ENCODE measurements around the gene DCLK3. TPM values are rescaled to one million over a fixed set of nuclear protein-coding genes. Genes with fewer than 3 reads are reported as not detected.

The DCLK3 gene
- total RNA-seq, 1 experiment from 2014 or later: not detected

- H3K4me1 Mint-ChIP-seq (ENCODE audit: low read depth, unreplicated experiment): no peaks in the 10 kb centered on the region
- intact Hi-C loops (cut with micrococcal nuclease; ENCODE audit: unreplicated experiment): no loop called here
- no peak for DNase-seq
- peaks cover 69% of the 10 kb centered on the region for H3K27me3 Mint-ChIP-seq (ENCODE audit: unreplicated experiment)
- H3K27ac Mint-ChIP-seq (ENCODE audit: unreplicated experiment): no peak overlapping the region
- no peak overlapping the region for H3K4me3 Mint-ChIP-seq (ENCODE audit: low read depth, unreplicated experiment)
- CTCF ChIA-PET: no interaction called here
- H3K9me3 Mint-ChIP-seq (ENCODE audit: low read depth, unreplicated experiment): no peaks in the 10 kb centered on the region
- no TSS peak for BruUV-seq (replicated peaks)
- TF ChIP-seq CTCF (IDR thresholded peaks at IDR 0.05; ENCODE audit: unreplicated experiment): no peak
- H3K36me3 Mint-ChIP-seq (ENCODE audit: insufficient read depth, unreplicated experiment): no peaks in the 10 kb centered on the region
Observed at GRCh38 chr3:36750737-36751136, 13.6 kb downstream of the DCLK3 start.

- Mint-ChIP-seq H3K27ac (ENCODE audit: unreplicated experiment) (no peak overlapping the region), H3K4me1 (ENCODE audit: low read depth, unreplicated experiment) (no peaks in the 10 kb centered on the region), H3K27me3 (ENCODE audit: unreplicated experiment) (peaks cover 73% of the 10 kb centered on the region), H3K4me3 (ENCODE audit: low read depth, unreplicated experiment) (no peak overlapping the region), H3K36me3 (ENCODE audit: insufficient read depth, unreplicated experiment) (no peaks in the 10 kb centered on the region), H3K9me3 (ENCODE audit: low read depth, unreplicated experiment) (no peaks in the 10 kb centered on the region)
- TF ChIP-seq CTCF (IDR thresholded peaks at IDR 0.05; ENCODE audit: unreplicated experiment): no peak
- intact Hi-C loops (cut with micrococcal nuclease; ENCODE audit: unreplicated experiment): no loop called here
- CTCF ChIA-PET: no interaction called here
- BruUV-seq (replicated peaks): no TSS peak
- no peak for DNase-seq
Observed at GRCh38 chr3:36744763-36745162, 19.6 kb downstream of the DCLK3 start.

- TF ChIP-seq CTCF (IDR thresholded peaks at IDR 0.05; ENCODE audit: unreplicated experiment): no peak
- Mint-ChIP-seq H3K27ac (ENCODE audit: unreplicated experiment) (no peak overlapping the region), H3K27me3 (ENCODE audit: unreplicated experiment) (peaks cover 64% of the 10 kb centered on the region), H3K4me1 (ENCODE audit: low read depth, unreplicated experiment) (no peaks in the 10 kb centered on the region), H3K9me3 (ENCODE audit: low read depth, unreplicated experiment) (no peaks in the 10 kb centered on the region), H3K36me3 (ENCODE audit: insufficient read depth, unreplicated experiment) (no peaks in the 10 kb centered on the region), H3K4me3 (ENCODE audit: low read depth, unreplicated experiment) (no peak overlapping the region)
- CTCF ChIA-PET: no interaction called here
- DNase-seq: no peak
- no TSS peak for BruUV-seq (replicated peaks)
- intact Hi-C loops (cut with micrococcal nuclease; ENCODE audit: unreplicated experiment): no loop called here
Observed at GRCh38 chr3:36743826-36744225, 20.5 kb downstream of the DCLK3 start.

- Mint-ChIP-seq H3K36me3 (ENCODE audit: insufficient read depth, unreplicated experiment) (no peaks in the 10 kb centered on the region), H3K9me3 (ENCODE audit: low read depth, unreplicated experiment) (no peaks in the 10 kb centered on the region), H3K27me3 (ENCODE audit: unreplicated experiment) (peaks cover 62% of the 10 kb centered on the region), H3K27ac (ENCODE audit: unreplicated experiment) (no peak overlapping the region), H3K4me3 (ENCODE audit: low read depth, unreplicated experiment) (no peak overlapping the region), H3K4me1 (ENCODE audit: low read depth, unreplicated experiment) (no peaks in the 10 kb centered on the region)
- TF ChIP-seq CTCF (IDR thresholded peaks at IDR 0.05; ENCODE audit: unreplicated experiment): no peak
- no peak for DNase-seq
- CTCF ChIA-PET: no interaction called here
- BruUV-seq (replicated peaks): no TSS peak
- intact Hi-C loops (cut with micrococcal nuclease; ENCODE audit: unreplicated experiment): no loop called here
Observed at GRCh38 chr3:36741285-36741684, 23.1 kb downstream of the DCLK3 start.

- no TSS peak for BruUV-seq (replicated peaks)
- CTCF ChIA-PET: no interaction called here
- intact Hi-C loops (cut with micrococcal nuclease; ENCODE audit: unreplicated experiment): no loop called here
Observed at GRCh38 chr3:36740787-36741186, 23.6 kb downstream of the DCLK3 start.

More at GRCh38 chr3:36740787-36741186, 23.6 kb downstream of the DCLK3 start:
- DNase-seq: no peak
- H3K9me3 Mint-ChIP-seq (ENCODE audit: low read depth, unreplicated experiment): no peaks in the 10 kb centered on the region
- no peaks in the 10 kb centered on the region for H3K36me3 Mint-ChIP-seq (ENCODE audit: insufficient read depth, unreplicated experiment)
- no peaks in the 10 kb centered on the region for H3K4me1 Mint-ChIP-seq (ENCODE audit: low read depth, unreplicated experiment)
- TF ChIP-seq CTCF (IDR thresholded peaks at IDR 0.05; ENCODE audit: unreplicated experiment): no peak
- no peak overlapping the region for H3K27ac Mint-ChIP-seq (ENCODE audit: unreplicated experiment)
- H3K27me3 Mint-ChIP-seq (ENCODE audit: unreplicated experiment): peaks cover 57% of the 10 kb centered on the region
- no peak overlapping the region for H3K4me3 Mint-ChIP-seq (ENCODE audit: low read depth, unreplicated experiment)
